K562 (cell line): ENCODE results near the gene TNNI2. TPM values are rescaled to one million over a fixed set of nuclear protein-coding genes. Genes with fewer than 3 reads are reported as not detected.

Source experiments
- ATAC-seq: fragments of 200-7000 bp; cut with Tn5 transposase; 3 replicates; pipeline ENCODE4 v1.9.1; 2020; ENCODE audit warnings: moderate library complexity
- BruUV-seq: library from RNA; stranded (reverse); fragments of 400-500 nt; replicated peaks from 2 replicates; lab custom pipeline; 2021; lab: Mats Ljungman, UMichigan
- CTCF ChIA-PET: fragments of 300-600 bp; formaldehyde crosslinking; extraction: SDS; loops from one replicate; lab custom pipeline; 2021; ENCODE audit warnings: low intra/inter-chr PET ratio; lab: Yijun Ruan, JAX
- POLR2A ChIA-PET: fragments of 300-600, 350-650 bp; sonication (Branson Sonifier 250); formaldehyde crosslinking; extraction: SDS; loops from one replicate; lab custom pipeline; 2021; ENCODE audit warnings: antibody characterized with exemption, inconsistent platforms; lab: Yijun Ruan, JAX
- DNase-seq, 4 experiments: peaks; one replicate each; pipeline versions ENCODE4 v3.0.0 to v3.0.0-alpha.2; 2011 to 2018; ENCODE audit warnings: low spot score in 3 of 4, mixed read lengths in 3 of 4; ENCODE audit errors: extremely low read depth in 1 of 4
- FAIRE-seq: peaks from 2 replicates; lab custom pipeline; 2011; peaks lifted over from hg19 to GRCh38; lab: Jason Lieb, UNC
- H2AFZ ChIP-seq: 2 replicates; pipeline ENCODE4 v1.6.0; 2011; ENCODE audit warnings: low read depth, low read length, control low read depth, inconsistent platforms
- H3K27ac ChIP-seq: fragments of 200-600 bp; 3 replicates; pipeline ENCODE4 v1.8.0; 2011; ENCODE audit warnings: low read depth, mild to moderate bottlenecking, control low read depth, inconsistent platforms, low read length, moderate library complexity, mixed read lengths; ENCODE audit errors: extremely low read depth
- H3K27me3 ChIP-seq, 2 experiments: fragments of 300-600 bp in 1 of 2; 2 replicates in 1 of 2; 3 replicates in 1 of 2; pipeline versions ENCODE4 v1.6.0 to v1.8.0; 2011; ENCODE audit warnings: inconsistent platforms in 2 of 2, low read length in 2 of 2, mild to moderate bottlenecking in 1 of 2, mixed read lengths in 1 of 2, moderate library complexity in 1 of 2; ENCODE audit not compliant: control insufficient read depth in 2 of 2, insufficient read depth in 2 of 2
- H3K36me3 ChIP-seq: fragments of 300-600 bp; 3 replicates; pipeline ENCODE4 v1.8.0; 2011; ENCODE audit warnings: mild to moderate bottlenecking, low read length, inconsistent platforms; ENCODE audit not compliant: control insufficient read depth, insufficient read depth
- H3K4me1 ChIP-seq, 2 experiments: fragments of 200-600 bp in 1 of 2; replicated peaks in 1 of 2; 2 replicates in 1 of 2; 3 replicates in 1 of 2; pipeline versions ENCODE4 v1.5.1 to v1.8.0; 2011; ENCODE audit warnings: inconsistent platforms in 2 of 2, low read length in 2 of 2, mild to moderate bottlenecking in 1 of 2, mixed read lengths in 1 of 2, moderate library complexity in 1 of 2; ENCODE audit not compliant: control insufficient read depth in 2 of 2, insufficient read depth in 2 of 2
- H3K4me2 ChIP-seq: 2 replicates; pipeline ENCODE4 v1.6.1; 2011; ENCODE audit warnings: low read length, control low read depth, inconsistent platforms, mixed read lengths; ENCODE audit not compliant: insufficient read depth
- H3K4me3 ChIP-seq: fragments of 200-600 bp; sonication (generic), shearing (Covaris generic); 2 replicates; pipeline ENCODE4 v1.5.1; 2016; ENCODE audit warnings: control low read depth, inconsistent platforms
- H3K79me2 ChIP-seq: fragments of 200-600 bp; 3 replicates; pipeline ENCODE4 v1.8.0; 2011; ENCODE audit warnings: low read length, inconsistent platforms; ENCODE audit not compliant: control insufficient read depth, insufficient read depth
- H3K9ac ChIP-seq, 2 experiments: 2 replicates each; pipeline versions ENCODE4 v1.6.0 to v1.6.1; 2011; ENCODE audit warnings: low read depth in 2 of 2, low read length in 2 of 2, control low read depth in 1 of 2, inconsistent platforms in 1 of 2, mild to moderate bottlenecking in 1 of 2, mixed read lengths in 1 of 2; ENCODE audit not compliant: insufficient read depth in 1 of 2
- H3K9me1 ChIP-seq: one replicate; pipeline ENCODE4 v1.6.0; 2011; ENCODE audit warnings: inconsistent platforms, mild to moderate bottlenecking, low read length, moderate library complexity; ENCODE audit not compliant: control insufficient read depth, insufficient read depth
- H3K9me3 ChIP-seq: replicated peaks from 2 replicates; pipeline ENCODE4 v1.5.1; 2011; ENCODE audit warnings: low read depth, low read length, inconsistent platforms; ENCODE audit not compliant: control insufficient read depth, insufficient read depth
- H4K20me1 ChIP-seq: replicated peaks from 2 replicates; pipeline ENCODE4 v1.6.1; 2011; ENCODE audit warnings: low read length, inconsistent platforms, mixed read lengths; ENCODE audit not compliant: control insufficient read depth, insufficient read depth
- CBFA2T2 ChIP-seq: fragments of 450-650 bp; conservative IDR thresholded peaks from 2 replicates; pipeline ENCODE4 v1.6.1; 2017; ENCODE audit warnings: mild to moderate bottlenecking
- E2F5 ChIP-seq: sonication (generic); formaldehyde crosslinking; IDR thresholded peaks from 2 replicates; pipeline ENCODE4 v1.8.0; 2022; ENCODE audit warnings: mild to moderate bottlenecking, missing genetic modification reagents
- ETV1 ChIP-seq: fragments of 450-650 bp; conservative IDR thresholded peaks from 2 replicates; pipeline ENCODE4 v1.6.1; 2016; ENCODE audit warnings: missing genetic modification characterization, control low read depth, low read depth, missing compliant biosample characterization
- HDAC3 ChIP-seq: fragments of 450-650 bp; IDR thresholded peaks from 2 replicates; pipeline ENCODE4 v1.6.1; 2018; ENCODE audit warnings: borderline replicate concordance, mild to moderate bottlenecking, moderate library complexity; ENCODE audit not compliant: partially characterized antibody
- ID3 ChIP-seq, 2 experiments: fragments of 250-450 bp in 1 of 2; fragments of 450-650 bp in 1 of 2; sonication (Bioruptor Pico) in 1 of 2; IDR thresholded peaks; 2 replicates each; pipeline versions ENCODE4 v1.6.1 to v1.8.0; 2016 to 2021; ENCODE audit warnings: mild to moderate bottlenecking in 2 of 2, moderate library complexity in 2 of 2, missing compliant biosample characterization in 1 of 2, missing genetic modification characterization in 1 of 2
- MAZ ChIP-seq, 2 experiments: fragments of 450-650 bp in 1 of 2; sonication (generic) in 1 of 2; formaldehyde crosslinking; IDR thresholded peaks in 1 of 2; conservative IDR thresholded peaks in 1 of 2; 2 replicates each; pipeline versions ENCODE4 v1.4.0 to v1.5.0; 2020; ENCODE audit warnings: mild to moderate bottlenecking in 1 of 2, missing genetic modification reagents in 1 of 2
- RBFOX2 ChIP-seq: fragments of 200-400 bp; formaldehyde crosslinking; IDR thresholded peaks from 2 replicates; pipeline ENCODE4 v1.6.1; 2017; ENCODE audit warnings: low read depth, mild to moderate bottlenecking, low read length, moderate library complexity
- TFAP4 ChIP-seq: sonication (generic); formaldehyde crosslinking; IDR thresholded peaks from 2 replicates; pipeline ENCODE4 v1.8.0; 2022; ENCODE audit warnings: missing genetic modification reagents, mild to moderate bottlenecking, moderate library complexity, borderline replicate concordance
- ZFP91 ChIP-seq: sonication (generic); formaldehyde crosslinking; IDR thresholded peaks from 2 replicates; pipeline ENCODE4 v1.8.0; 2022; ENCODE audit warnings: mild to moderate bottlenecking, missing genetic modification reagents
- ZFX ChIP-seq: sonication (generic); formaldehyde crosslinking; IDR thresholded peaks from 2 replicates; pipeline ENCODE4 v1.8.0; 2022; ENCODE audit warnings: mild to moderate bottlenecking, missing genetic modification reagents, moderate library complexity
- ZNF121 ChIP-seq: sonication (generic); formaldehyde crosslinking; conservative IDR thresholded peaks from 2 replicates; pipeline ENCODE4 v1.8.0; 2022; ENCODE audit warnings: missing genetic modification reagents
- ZNF253 ChIP-seq: fragments of 250-450 bp; sonication (Bioruptor Pico); conservative IDR thresholded peaks from 2 replicates; pipeline ENCODE4 v1.6.1; 2021; ENCODE audit warnings: mild to moderate bottlenecking
- ZZZ3 ChIP-seq: fragments of 450-650 bp; IDR thresholded peaks from 2 replicates; pipeline ENCODE4 v1.6.1; 2016; ENCODE audit warnings: antibody characterized with exemption, mild to moderate bottlenecking, moderate library complexity
- WGBS: fragments of 100-300 bp; shearing (Covaris generic); methylation state at CpG from one replicate; pipeline ENCODE4 v1.1.6; 2016; ENCODE audit warnings: low coverage, mixed read lengths; ENCODE audit not compliant: insufficient coverage; ENCODE audit errors: missing lambda C conversion rate; 5-methylcytosine and 5-hydroxymethylcytosine counted together
- in situ Hi-C: fragments of 300-500 bp; cut with MboI; formaldehyde crosslinking; loops from 4 replicates; pipeline ENCODE4 v1.15.0; 2018; ENCODE audit warnings: inconsistent platforms, mixed read lengths
- intact Hi-C: fragments of 100-400 bp; cut with micrococcal nuclease; formaldehyde crosslinking; loops from 2 replicates; pipeline ENCODE4 v1.14.2; 2022
- polyA plus RNA-seq, 8 experiments: library from polyadenylated mRNA; depleted of rRNA in 4 of 8; stranded (reverse) in 5 of 8; unstranded in 3 of 8; fragments of >200 nt; fragmentation: Nextera tagmentation in 2 of 8; fragmentation: Illumina TruSeq in 1 of 8; extraction: Ambion mirVana in 2 of 8; extraction: Trizol in 1 of 8; gene quantifications; 2 replicates each; pipeline versions ENCODE4 v1.2.1 to v1.2.3, GENCODE V29; 2011 to 2014; ENCODE audit warnings: inconsistent platforms in 1 of 8, missing spikeins in 1 of 8
- total RNA-seq, 7 experiments: library from RNA; depleted of rRNA in 6 of 7; stranded (reverse); fragments of >200 nt in 6 of 7; fragmentation: Illumina TruSeq in 2 of 7; extraction: Trizol in 2 of 7; gene quantifications; 2 replicates each; pipeline versions ENCODE4 v1.2.1 to v1.2.3, GENCODE V29; 2011 to 2021; ENCODE audit warnings: low replicate concordance in 1 of 7

TNNI2 gene
- total and polyA plus RNA-seq, 9 of the 15 experiments (the other 6 are each of a cell fraction or from before 2014, with no cell fraction given) = not detected

GRCh38 chr11:1842149-1843097 lies 3.6 kb downstream of the TNNI2 start (continued):
- TF ChIP-seq TFAP4 (CRISPR knock-in tag) (peak; percentile 41; the same call in 1 of the 2 replicates), CBFA2T2 (0 out of 2 replicates have a peak, but pooled peaks have one; percentile 13), MAZ (CRISPR knock-in tag; conservative IDR thresholded peaks at IDR 0.05 in 1 of 2, IDR thresholded peaks at IDR 0.05 in 1 of 2) (no peak), ID3 (CRISPR knock-in tag; IDR thresholded peaks at IDR 0.05) (no peak), ID3 (tag; IDR thresholded peaks at IDR 0.05) (no peak), ETV1 (tag) (no peak), ZNF253 (CRISPR knock-in tag) (no peak)

GRCh38 chr11:1843098-1843473 lies 4.3 kb downstream of the TNNI2 start:
- intact Hi-C loops = no loop called here
- no peak overlapping the region for H2AFZ ChIP-seq
- WGBS = 25% methylated on average over 10 of the region's 11 CpGs
- no peak overlapping the region for H3K4me3 ChIP-seq
- no peaks in the 10 kb centered on the region for H3K9me1 ChIP-seq
- H3K4me2 ChIP-seq = no peak overlapping the region
- CTCF ChIA-PET = interaction anchor here (0.6 kb wide), 1 partner anchor 150 kb away, joined by 3 read pairs; no protein-coding TSS in a partner anchor
- no peaks in the 10 kb centered on the region; the same call in 1 of the 2 replicates for H4K20me1 ChIP-seq
- no peaks in the 10 kb centered on the region for H3K79me2 ChIP-seq
- H3K36me3 ChIP-seq = no peaks in the 10 kb centered on the region
- POLR2A ChIA-PET = no interaction called here
- in situ Hi-C loops = no loop called here
- no peak overlapping the region for H3K27ac ChIP-seq
- no peaks in the 10 kb centered on the region for H3K9me3 ChIP-seq
- peaks cover 0 to 46% of the 10 kb centered on the region in 2 experiments; a peak in 3 of 5 replicates for H3K27me3 ChIP-seq
- FAIRE-seq = no peak
- DNase-seq = no peak
- peaks cover 9 to 69% of the 10 kb centered on the region in 2 experiments; a peak in 4 of 5 replicates for H3K4me1 ChIP-seq
- no peak for ATAC-seq
- H3K9ac ChIP-seq = peak overlapping the region in 1 of 2 experiments; percentile 35; a peak in 1 of 4 replicates
- no TSS peak for BruUV-seq
- TF ChIP-seq ZFX (CRISPR knock-in tag) (no peak), E2F5 (CRISPR knock-in tag) (no peak), HDAC3 (no peak), ZNF121 (CRISPR knock-in tag) (no peak), ZZZ3 (no peak), RBFOX2 (no peak), ZFP91 (CRISPR knock-in tag) (no peak)
